Endothelial cell of umbilical vein (primary cell): ENCODE results near the gene PTPN14. TPM values are rescaled to one million over a fixed set of nuclear protein-coding genes. Genes with fewer than 3 reads are reported as not detected.

Experiments used
- BruUV-seq: library from RNA; stranded (reverse); fragments of 400-500 nt; replicated peaks from 2 replicates; lab custom pipeline; 2021; lab: Mats Ljungman, UMichigan
- CTCF ChIA-PET: fragments of 300-600, 350-600 bp; sonication (Branson Sonifier 250); formaldehyde crosslinking; loops from one replicate; lab custom pipeline; 2021; ENCODE audit warnings: antibody characterized with exemption, inconsistent platforms; lab: Charles Lee
- POLR2A ChIA-PET: fragments of 300-600, 350-600 bp; sonication (Branson Sonifier 250); formaldehyde crosslinking; loops from one replicate; lab custom pipeline; 2021; ENCODE audit warnings: antibody characterized with exemption, inconsistent platforms; lab: Charles Lee
- DNase-seq: peaks from one replicate; pipeline ENCODE4 v3.0.0-alpha.2; 2011; ENCODE audit warnings: low read depth, low spot score
- FAIRE-seq: peaks from 2 replicates; lab custom pipeline; 2011; peaks lifted over from hg19 to GRCh38; lab: Jason Lieb, UNC
- H2AFZ ChIP-seq: 2 replicates; pipeline ENCODE4 v1.6.0; 2012; ENCODE audit warnings: low read depth, low read length, control low read depth, inconsistent platforms
- H3K27ac ChIP-seq: 2 replicates; pipeline ENCODE4 v1.5.1; 2011; ENCODE audit warnings: low read depth, mild to moderate bottlenecking, control low read depth, low read length, moderate library complexity; ENCODE audit not compliant: insufficient read depth
- H3K27me3 ChIP-seq, 2 experiments: 2 replicates each; pipeline versions ENCODE4 v1.6.0 to v1.6.1; 2011; ENCODE audit warnings: low read length in 2 of 2, mixed read lengths in 1 of 2; ENCODE audit not compliant: control insufficient read depth in 2 of 2, insufficient read depth in 2 of 2
- H3K36me3 ChIP-seq, 2 experiments: 2 replicates in 1 of 2; 3 replicates in 1 of 2; pipeline ENCODE4 v1.5.1; 2011; ENCODE audit warnings: low read length in 2 of 2, mild to moderate bottlenecking in 1 of 2, moderate library complexity in 1 of 2; ENCODE audit not compliant: control insufficient read depth in 2 of 2, insufficient read depth in 2 of 2; ENCODE audit errors: extremely low read depth in 1 of 2
- H3K4me1 ChIP-seq: 3 replicates; pipeline ENCODE4 v1.5.1; 2011; ENCODE audit warnings: mild to moderate bottlenecking, low read length; ENCODE audit not compliant: control insufficient read depth, insufficient read depth; ENCODE audit errors: extremely low read depth
- H3K4me2 ChIP-seq: 2 replicates; pipeline ENCODE4 v1.6.1; 2011; ENCODE audit warnings: low read length, control low read depth, mixed read lengths; ENCODE audit not compliant: insufficient read depth
- H3K4me3 ChIP-seq, 3 experiments: fragments of 200-600 bp in 1 of 3; sonication (generic), shearing (Covaris generic) in 1 of 3; replicated peaks in 1 of 3; 2 replicates each; pipeline ENCODE4 v1.5.1; 2011 to 2016; ENCODE audit warnings: control low read depth in 3 of 3, low read length in 3 of 3, mild to moderate bottlenecking in 2 of 3, inconsistent platforms in 1 of 3, low read depth in 1 of 3, moderate library complexity in 1 of 3; ENCODE audit not compliant: insufficient read depth in 1 of 3
- H3K79me2 ChIP-seq: 2 replicates; pipeline ENCODE4 v1.6.0; 2012; ENCODE audit warnings: low read length, inconsistent platforms; ENCODE audit not compliant: control insufficient read depth, insufficient read depth
- H3K9ac ChIP-seq: replicated peaks from 2 replicates; pipeline ENCODE3; 2011; ENCODE audit warnings: low read length, control low read depth; ENCODE audit not compliant: insufficient read depth; ENCODE audit errors: extremely low read depth
- H3K9me1 ChIP-seq: replicated peaks from 3 replicates; pipeline ENCODE4 v1.6.0; 2011; ENCODE audit warnings: mild to moderate bottlenecking, low read length; ENCODE audit not compliant: control insufficient read depth, insufficient read depth; ENCODE audit errors: extremely low read depth
- H3K9me3 ChIP-seq: replicated peaks from 2 replicates; pipeline ENCODE4 v1.5.1; 2012; ENCODE audit warnings: low read length, inconsistent platforms; ENCODE audit not compliant: control insufficient read depth, insufficient read depth
- H4K20me1 ChIP-seq: replicated peaks from 2 replicates; pipeline ENCODE3; 2011; ENCODE audit warnings: mild to moderate bottlenecking, low read length; ENCODE audit not compliant: control insufficient read depth, insufficient read depth; ENCODE audit errors: extremely low read depth
- CTCF ChIP-seq, 2 donors: IDR thresholded peaks; 1 replicate in 1 of 2; 2 replicates in 1 of 2; pipeline ENCODE4 v1.5.1; 2011; ENCODE audit warnings: low read length in 2 of 2, mild to moderate bottlenecking in 2 of 2, moderate library complexity in 2 of 2, control low read depth in 1 of 2, inconsistent platforms in 1 of 2, low read depth in 1 of 2; ENCODE audit not compliant: insufficient read depth in 1 of 2; ENCODE audit errors: extremely low read depth in 1 of 2
- EZH2 ChIP-seq: IDR thresholded peaks from 2 replicates; pipeline ENCODE4 v1.6.1; 2012; ENCODE audit warnings: borderline replicate concordance, low read depth, mild to moderate bottlenecking, moderate library complexity, low read length, inconsistent platforms; ENCODE audit not compliant: severe bottlenecking
- FOS ChIP-seq: IDR thresholded peaks from 2 replicates; pipeline ENCODE4 v1.6.1; 2011; ENCODE audit warnings: mild to moderate bottlenecking, low read length, moderate library complexity, borderline replicate concordance; ENCODE audit not compliant: insufficient read depth
- GATA2 ChIP-seq: IDR thresholded peaks from 2 replicates; pipeline ENCODE4 v1.7.0; 2011; ENCODE audit warnings: low read depth, mild to moderate bottlenecking, moderate library complexity, mixed read lengths, low read length; ENCODE audit not compliant: insufficient read length, insufficient read depth
- JUN ChIP-seq: IDR thresholded peaks from 2 replicates; pipeline ENCODE4 v1.6.1; 2011; ENCODE audit warnings: borderline replicate concordance, low read depth; ENCODE audit not compliant: insufficient read length, insufficient read depth
- MYC ChIP-seq: IDR thresholded peaks from one replicate; pipeline ENCODE4 v1.6.1; 2011; ENCODE audit warnings: mild to moderate bottlenecking, low read depth, low read length
- POLR2A ChIP-seq: IDR thresholded peaks from 2 replicates; pipeline ENCODE4 v1.6.1; 2012; ENCODE audit warnings: low read depth, mild to moderate bottlenecking, control low read depth, low read length
- POLR2AphosphoS5 ChIP-seq: IDR thresholded peaks from 2 replicates; pipeline ENCODE4 v1.6.1; 2012; ENCODE audit warnings: low read depth, mild to moderate bottlenecking, control low read depth, low read length, moderate library complexity; ENCODE audit not compliant: insufficient read depth
- dilution Hi-C: fragments of 300-500 bp; cut with MboI; formaldehyde crosslinking; loops from one replicate; pipeline ENCODE4 v1.15.0; 2019; ENCODE audit warnings: low sequenced_read_pairs; ENCODE audit not compliant: extremely low pct_ligation_motif_present
- intact Hi-C: fragments of 100-400 bp; cut with micrococcal nuclease; formaldehyde crosslinking; loops from one replicate; pipeline ENCODE4 v1.10.0; 2022
- polyA plus RNA-seq, 4 experiments: library from polyadenylated mRNA; depleted of rRNA in 3 of 4; stranded (reverse) in 3 of 4; unstranded in 1 of 4; fragments of >200 nt; gene quantifications; 2 replicates each; pipeline versions ENCODE4 v1.2.1 to v1.2.3, GENCODE V29; 2011 to 2012; ENCODE audit warnings: missing spikeins in 1 of 4
- total RNA-seq: library from RNA; stranded (reverse); gene quantifications from 2 replicates; pipeline ENCODE4 v1.2.3, GENCODE V29; 2021
- TF ChIP-seq, protein P1 (sequence below): IDR thresholded peaks from 2 replicates; pipeline ENCODE4 v1.6.1; 2011; ENCODE audit not compliant: insufficient read depth, insufficient read length

Gene PTPN14
- total and polyA plus RNA-seq, 2 donors (not counting 3 experiments of a cell fraction or from before 2014, with no cell fraction given), result 18.5 to 93.0 TPM

DNA sequence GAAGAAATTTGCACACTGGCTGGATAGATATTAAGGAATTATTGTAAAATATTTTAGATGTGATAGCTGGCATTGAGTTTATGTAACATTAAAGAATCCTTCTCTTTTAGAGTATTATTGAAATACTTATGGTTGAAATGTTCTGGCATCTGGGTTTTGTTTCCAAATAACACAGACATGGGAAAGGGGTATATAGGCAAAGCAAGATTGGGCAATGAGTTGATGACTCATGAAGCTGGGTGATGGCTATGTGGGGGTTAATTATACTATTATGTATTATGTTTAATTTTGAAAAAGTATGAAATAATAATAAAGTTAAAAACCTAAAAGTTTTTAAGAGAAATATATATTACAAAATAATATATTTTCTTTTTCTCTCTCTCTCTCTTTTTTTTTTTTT lies 12.5 kb upstream of the PTPN14 start:
- H3K9me1 ChIP-seq, result no peaks in the 10 kb centered on the region
- dilution Hi-C loops, result no loop called here

More for the DNA sequence above, 12.5 kb upstream of the PTPN14 start:
- FAIRE-seq (no peak), DNase-seq (no peak)
- no peaks in the 10 kb centered on the region for H3K9me3 ChIP-seq
- TF ChIP-seq POLR2AphosphoS5 (no peak), GATA2 (no peak), CTCF (IDR thresholded peaks at IDR 0.05; ENCODE audit: extremely low read depth in 1 of 2, insufficient read depth in 1 of 2, low read depth in 1 of 2, low read length in 2 of 2) (no peak), POLR2A (no peak), FOS (no peak), JUN (no peak), EZH2 (no peak), MYC (no peak)
- TF ChIP-seq, protein P1, sequence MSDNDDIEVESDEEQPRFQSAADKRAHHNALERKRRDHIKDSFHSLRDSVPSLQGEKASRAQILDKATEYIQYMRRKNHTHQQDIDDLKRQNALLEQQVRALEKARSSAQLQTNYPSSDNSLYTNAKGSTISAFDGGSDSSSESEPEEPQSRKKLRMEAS, result no peak
- no peak overlapping the region for H2AFZ ChIP-seq
- H3K27me3 ChIP-seq, result no peaks in the 10 kb centered on the region
- no peaks in the 10 kb centered on the region for H3K79me2 ChIP-seq
- no peaks in the 10 kb centered on the region for H3K36me3 ChIP-seq
- H3K4me1 ChIP-seq, result peaks cover 25% of the 10 kb centered on the region
- no peaks in the 10 kb centered on the region for H4K20me1 ChIP-seq
- no TSS peak for BruUV-seq
- H3K27ac ChIP-seq, result no peak overlapping the region
- no peak overlapping the region for H3K4me3 ChIP-seq
- H3K9ac ChIP-seq, result no peak overlapping the region
- H3K4me2 ChIP-seq, result no peak overlapping the region
- CTCF ChIA-PET, result interaction anchor here (5.8 kb wide), 1 partner anchor 10 kb away, joined by 40 read pairs; the partner anchor contains the start of gene PTPN14
- POLR2A ChIA-PET, result no interaction called here
- intact Hi-C loops, result no loop called here
